ENCODE data around the gene ABHD15.

DNA sequence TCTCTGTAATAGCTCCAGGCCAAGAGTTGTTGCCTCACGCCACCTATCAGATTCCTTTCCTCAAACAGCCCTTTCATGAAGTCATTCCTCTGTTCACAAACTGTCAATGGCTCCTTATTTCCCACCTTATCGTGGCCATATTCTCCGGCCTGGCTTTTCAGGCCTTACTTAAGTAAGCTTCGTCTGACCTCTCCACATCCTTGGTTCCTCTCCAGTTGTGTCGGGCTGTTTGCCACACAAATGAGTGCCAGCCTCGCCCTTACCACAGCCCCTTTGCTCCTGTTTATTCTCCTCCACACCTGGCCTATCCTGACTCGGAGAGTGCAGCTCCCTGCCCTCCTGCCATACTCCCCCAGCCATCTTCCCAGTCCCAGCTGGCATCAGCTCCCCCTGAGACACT, 3.7 kb upstream of the ABHD15 start:
- TF ChIP-seq, protein P1, sequence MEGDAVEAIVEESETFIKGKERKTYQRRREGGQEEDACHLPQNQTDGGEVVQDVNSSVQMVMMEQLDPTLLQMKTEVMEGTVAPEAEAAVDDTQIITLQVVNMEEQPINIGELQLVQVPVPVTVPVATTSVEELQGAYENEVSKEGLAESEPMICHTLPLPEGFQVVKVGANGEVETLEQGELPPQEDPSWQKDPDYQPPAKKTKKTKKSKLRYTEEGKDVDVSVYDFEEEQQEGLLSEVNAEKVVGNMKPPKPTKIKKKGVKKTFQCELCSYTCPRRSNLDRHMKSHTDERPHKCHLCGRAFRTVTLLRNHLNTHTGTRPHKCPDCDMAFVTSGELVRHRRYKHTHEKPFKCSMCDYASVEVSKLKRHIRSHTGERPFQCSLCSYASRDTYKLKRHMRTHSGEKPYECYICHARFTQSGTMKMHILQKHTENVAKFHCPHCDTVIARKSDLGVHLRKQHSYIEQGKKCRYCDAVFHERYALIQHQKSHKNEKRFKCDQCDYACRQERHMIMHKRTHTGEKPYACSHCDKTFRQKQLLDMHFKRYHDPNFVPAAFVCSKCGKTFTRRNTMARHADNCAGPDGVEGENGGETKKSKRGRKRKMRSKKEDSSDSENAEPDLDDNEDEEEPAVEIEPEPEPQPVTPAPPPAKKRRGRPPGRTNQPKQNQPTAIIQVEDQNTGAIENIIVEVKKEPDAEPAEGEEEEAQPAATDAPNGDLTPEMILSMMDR (IDR thresholded peaks at IDR 0.05): no peak
- TF ChIP-seq POLR2A (IDR thresholded peaks at IDR 0.05): no peak
